Lower leg skin (tissue), 4 donors: Measurements from ENCODE around the gene PRTG. TPM values are rescaled to one million over a fixed set of nuclear protein-coding genes. Genes with fewer than 3 reads are reported as not detected.

Source experiments
- DNase-seq, 2 donors: peaks; one replicate each; pipeline ENCODE4 v3.0.0-alpha.2; 2019; ENCODE audit warnings: low spot score in 2 of 2
- H3K4me3 ChIP-seq: fragments of 200-600 bp; sonication (generic); 2 replicates; pipeline ENCODE4 v1.5.1; 2017; ENCODE audit warnings: mild to moderate bottlenecking, low read depth; ENCODE audit not compliant: poor library complexity, severe bottlenecking
- CTCF ChIP-seq, 3 donors: fragments of 450-650 bp; IDR thresholded peaks; one replicate each; pipeline ENCODE4 v1.5.1; 2016; ENCODE audit warnings: antibody characterized with exemption in 3 of 3, mild to moderate bottlenecking in 3 of 3, moderate library complexity in 2 of 3
- POLR2A ChIP-seq, 2 donors: fragments of 450-650 bp; IDR thresholded peaks; one replicate each; pipeline ENCODE4 v1.6.1; 2016 to 2017; ENCODE audit warnings: antibody characterized with exemption in 2 of 2, mild to moderate bottlenecking in 1 of 2, moderate library complexity in 1 of 2
- WGBS, 2 donors: methylation state at CpG; one replicate each; pipeline ENCODE4 v1.1.5; 2018; 5-methylcytosine and 5-hydroxymethylcytosine counted together
- intact Hi-C: fragments of 100-400 bp; cut with DNase I; formaldehyde crosslinking; loops from one replicate; pipeline ENCODE4 v1.15.0; 2023; ENCODE audit warnings: low total_unique reads
- total RNA-seq, 4 donors: library from RNA; depleted of rRNA; stranded (reverse); fragments of >200 nt; gene quantifications; one replicate each; pipeline ENCODE4 v1.1.0, GENCODE V29; 2016

Gene PRTG
- total RNA-seq, 4 donors from 2014 or later = 0.04 to 0.54 (median 0.29) TPM; not detected in 1

DNA sequence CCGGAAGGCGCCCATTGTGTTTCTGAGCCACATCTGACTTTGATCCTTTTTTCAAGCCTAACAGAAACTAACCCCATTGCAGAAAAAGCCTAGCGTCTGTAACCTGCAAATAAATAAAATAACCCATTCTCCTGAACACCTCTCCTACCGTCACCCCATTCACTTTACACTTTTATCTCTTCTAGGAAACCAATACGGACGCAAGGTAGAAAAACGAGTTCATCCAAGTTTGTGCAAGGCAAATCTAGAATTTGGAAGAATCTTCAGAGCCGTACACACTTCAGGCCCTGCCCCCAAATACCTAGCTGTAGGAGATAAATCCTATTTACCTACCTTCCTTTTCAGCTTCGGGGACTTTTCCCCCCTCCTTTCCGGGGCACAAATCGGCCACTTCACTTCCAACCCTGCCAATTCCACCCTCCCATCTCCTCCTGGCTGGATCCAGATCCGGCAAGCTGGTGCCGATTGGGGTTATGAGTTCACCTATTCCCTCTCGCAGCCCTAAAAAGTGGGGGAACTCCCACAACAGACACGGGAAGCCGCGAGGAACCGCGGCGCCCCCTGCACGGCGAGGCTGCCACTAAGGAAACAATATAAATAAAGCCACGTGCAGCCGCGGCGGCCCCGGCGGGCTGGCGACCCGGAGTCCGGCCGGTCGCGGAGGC is 987 bp downstream of the PRTG start:
- WGBS, 2 donors = 1 to 4% methylated on average over 29 to 34 of the region's 34 CpGs
- TF ChIP-seq POLR2A (IDR thresholded peaks at IDR 0.05) (no peak), CTCF (IDR thresholded peaks at IDR 0.05) (no peak)
- peak overlapping the region; percentile 61 for H3K4me3 ChIP-seq
- intact Hi-C loops = no loop called here
- no peak for DNase-seq

DNA sequence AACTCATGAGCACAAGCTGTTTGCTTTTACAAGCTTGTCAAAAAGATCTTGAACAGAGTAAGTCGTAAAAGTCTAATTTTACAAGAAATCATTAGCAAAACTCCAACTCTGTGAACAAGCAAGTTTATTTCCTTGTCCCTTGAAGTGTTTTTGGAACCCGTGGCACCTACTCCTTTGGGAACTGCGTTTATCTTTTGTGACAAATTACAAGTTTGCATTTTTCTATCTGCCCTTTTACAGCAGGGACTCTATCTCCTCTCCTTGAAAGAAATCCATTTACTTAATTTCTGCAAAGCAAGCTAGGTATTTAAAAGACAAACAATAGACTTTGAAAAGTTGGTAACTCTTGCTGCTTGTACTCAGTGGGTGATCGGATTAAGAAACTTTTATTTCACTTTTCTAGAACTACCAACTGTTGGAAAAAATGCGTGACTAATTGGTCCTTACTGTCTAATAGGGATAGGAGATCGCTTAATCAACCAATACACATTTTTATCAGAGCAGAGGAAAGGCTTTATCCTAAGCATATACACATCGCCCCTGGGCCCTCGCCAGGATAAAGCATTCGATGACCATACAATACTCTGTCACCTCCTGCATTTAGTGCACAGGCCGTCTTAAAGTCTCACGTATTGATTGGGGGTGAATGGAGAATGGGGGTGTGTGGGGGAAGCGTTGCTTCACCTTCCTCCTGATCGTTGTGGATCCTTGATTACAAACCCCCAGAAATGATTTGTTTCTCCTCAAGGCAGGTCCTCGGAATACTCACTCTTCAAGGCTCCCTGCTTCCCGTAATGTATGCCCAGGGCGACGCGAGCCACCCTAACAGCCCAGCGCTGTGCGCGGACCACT is 1.7 kb downstream of the PRTG start:
- TF ChIP-seq CTCF (IDR thresholded peaks at IDR 0.05) (no peak), POLR2A (IDR thresholded peaks at IDR 0.05) (no peak)
- H3K4me3 ChIP-seq = no peak overlapping the region
- WGBS, 2 donors = 24 to 38% methylated on average over 21 of the region's 21 CpGs
- DNase-seq = no peak
- intact Hi-C loops = no loop called here

DNA sequence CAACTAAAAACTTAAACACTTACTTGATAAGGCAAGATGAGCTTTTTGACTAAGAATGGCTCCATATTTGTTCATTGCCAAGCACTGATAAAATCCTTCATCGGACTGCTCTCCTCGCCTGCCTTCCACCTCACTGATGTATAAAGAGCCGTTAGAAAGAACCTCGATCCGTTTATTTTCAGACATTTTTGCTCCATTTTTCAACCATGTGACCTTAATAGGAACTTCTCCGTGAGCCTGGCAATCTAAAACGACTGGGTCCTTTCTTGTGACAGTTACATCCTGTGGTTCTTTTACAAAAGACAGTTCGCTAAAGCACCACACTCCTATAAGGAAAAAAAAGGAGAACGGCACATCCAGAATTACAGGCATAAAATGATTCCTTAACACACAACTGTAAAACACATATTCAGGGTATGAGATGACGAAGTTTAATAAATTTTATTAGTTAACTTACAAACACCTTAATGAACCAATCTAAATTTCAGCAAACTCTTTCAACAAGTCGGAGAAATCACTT is 2.5 kb downstream of the PRTG start:
- intact Hi-C loops = no loop called here
- TF ChIP-seq POLR2A (IDR thresholded peaks at IDR 0.05) (no peak), CTCF (IDR thresholded peaks at IDR 0.05) (no peak)
- 57 to 61% methylated on average over 11 of the region's 11 CpGs for WGBS, 2 donors
- no peak overlapping the region for H3K4me3 ChIP-seq
- no peak for DNase-seq

GRCh38 chr15:55739641-55740040 is 3.3 kb downstream of the PRTG start:
- intact Hi-C loops = no loop called here
- 100% methylated on average over 1 of the region's 1 CpG for WGBS, 2 donors
- H3K4me3 ChIP-seq = no peak overlapping the region
- no peak for DNase-seq
- TF ChIP-seq CTCF (IDR thresholded peaks at IDR 0.05) (no peak), POLR2A (IDR thresholded peaks at IDR 0.05) (no peak)

DNA sequence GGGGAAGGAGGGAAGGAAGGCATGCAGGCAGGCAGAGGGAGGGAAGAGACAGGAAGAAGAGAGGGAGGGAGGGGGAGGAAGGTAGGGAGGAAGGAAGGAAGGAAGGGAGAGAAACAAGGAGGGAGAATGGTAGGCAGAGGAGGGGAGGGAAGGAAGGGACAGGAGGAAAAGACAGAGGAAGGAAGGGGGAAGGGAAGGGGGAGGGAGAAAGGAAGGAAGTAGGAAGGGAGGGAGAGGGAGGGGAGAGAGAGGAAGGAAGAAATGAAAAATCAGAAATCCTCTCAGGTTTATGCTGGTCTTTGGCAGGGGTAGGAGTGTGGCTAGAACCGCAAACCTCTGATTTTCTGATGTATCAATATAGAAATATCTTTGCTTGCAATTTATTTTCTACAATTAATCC is 4.2 kb downstream of the PRTG start:
- 44 to 100% methylated on average over 1 of the region's 1 CpG for WGBS, 2 donors
- intact Hi-C loops = no loop called here
- no peak for TF ChIP-seq POLR2A (IDR thresholded peaks at IDR 0.05)
- TF ChIP-seq CTCF (IDR thresholded peaks at IDR 0.05) = no peak
- no peak for DNase-seq
- H3K4me3 ChIP-seq = no peak overlapping the region
